ENCODE measurements around the gene EFCAB14. TPM values are rescaled to one million over a fixed set of nuclear protein-coding genes. Genes with fewer than 3 reads are reported as not detected.
A peak's percentile ranks its signal among the peaks of the same experiment; 100 is the strongest.

EFCAB14 gene
- total and polyA plus RNA-seq, 2 of the 8 experiments (the other 6 are each of a cell fraction or from before 2014, with no cell fraction given), result 19.4 to 40.4 TPM

- FAIRE-seq (no peak), DNase-seq (ENCODE audit: low read depth in 1 of 2, low spot score in 2 of 2) (no peak)
- no peak overlapping the region for H3K4me2 ChIP-seq (ENCODE audit: insufficient read depth in 1 of 2, low read depth in 2 of 2, low read length in 2 of 2)
- no peaks in the 10 kb centered on the region for H3K23me2 ChIP-seq (ENCODE audit: low read depth, low read length)
- H3K9me3 ChIP-seq (ENCODE audit: insufficient read depth in 2 of 2, low read depth in 1 of 2, low read length in 1 of 2), result peaks cover 35 to 41% of the 10 kb centered on the region in 2 experiments
- 0 out of 2 replicates have a peak overlapping the region, but pooled peaks have one; percentile 33 for H2BK15ac ChIP-seq (ENCODE audit: low read length)
- TF ChIP-seq JUND (IDR thresholded peaks at IDR 0.05; ENCODE audit: low read length), result no peak
- TF ChIP-seq KDM5A (IDR thresholded peaks at IDR 0.05; ENCODE audit: low read length), result no peak
- TF ChIP-seq RXRA (IDR thresholded peaks at IDR 0.05; ENCODE audit: insufficient read depth, low read depth, low read length), result no peak
- no peak for TF ChIP-seq TAF7 (optimal IDR thresholded peaks at IDR 0.05; ENCODE audit: borderline replicate concordance, low read depth, low read length)
- no peak for TF ChIP-seq SIX5 (IDR thresholded peaks at IDR 0.05; ENCODE audit: low read depth, low read length)
- TF ChIP-seq CTBP2 (IDR thresholded peaks at IDR 0.05; ENCODE audit: borderline replicate concordance, insufficient read depth, insufficient read length, low read length), result no peak
- TF ChIP-seq SRF (IDR thresholded peaks at IDR 0.05; ENCODE audit: low read depth, low read length), result no peak
- no peak for TF ChIP-seq HDAC6 (IDR thresholded peaks at IDR 0.05; ENCODE audit: low read depth, low read length)
- TF ChIP-seq YY1 (IDR thresholded peaks at IDR 0.05; ENCODE audit: low read depth, low read length), result no peak
- no peak for TF ChIP-seq CHD1 (IDR thresholded peaks at IDR 0.05; ENCODE audit: low read depth, low read length)
- no peak for TF ChIP-seq SAP30 (IDR thresholded peaks at IDR 0.05; ENCODE audit: insufficient read depth, insufficient replicate concordance, low read length)
- no peak overlapping the region for H3K27ac ChIP-seq (ENCODE audit: low read depth, low read length)
- no peak overlapping the region for H3K23ac ChIP-seq (ENCODE audit: insufficient read length)
- H3K36me3 ChIP-seq (ENCODE audit: control insufficient read depth in 2 of 4, insufficient read depth in 4 of 4, low read length in 3 of 4), result no peaks in the 10 kb centered on the region
- H3K4ac ChIP-seq (replicated peaks; ENCODE audit: insufficient read length, low read depth, low read length), result no peak overlapping the region
- no peak overlapping the region for H2BK120ac ChIP-seq (replicated peaks; ENCODE audit: low read depth, low read length)
- no peak overlapping the region for H3K56ac ChIP-seq (replicated peaks; ENCODE audit: insufficient read length, low read depth, low read length)
- no peak overlapping the region for H2AK5ac ChIP-seq (ENCODE audit: low read depth, low read length)
- CTCF ChIA-PET (ENCODE audit: partially characterized antibody), result interaction anchor here (1.2 to 1.4 kb wide), 2 partner anchors 14 to 20 kb away, joined by 3 to 5 read pairs; no protein-coding TSS in a partner anchor
- no peak overlapping the region for H2BK20ac ChIP-seq (ENCODE audit: low read length)
- POLR2A ChIA-PET (ENCODE audit: partially characterized antibody), result no interaction called here
- no peaks in the 10 kb centered on the region for H3K79me2 ChIP-seq (ENCODE audit: control insufficient read depth in 1 of 2, insufficient read depth in 2 of 2, low read length in 2 of 2)
- H3K4me1 ChIP-seq (replicated peaks in 1 of 4; ENCODE audit: control insufficient read depth in 3 of 4, insufficient read depth in 4 of 4, low read length in 3 of 4), result no peaks in the 10 kb centered on the region
- H4K8ac ChIP-seq (ENCODE audit: extremely low read depth, insufficient read depth, low read length), result no peak overlapping the region
- H3K18ac ChIP-seq (ENCODE audit: extremely low read depth, low read length), result no peak overlapping the region
- H3K9ac ChIP-seq (replicated peaks in 1 of 4; ENCODE audit: extremely low read depth in 1 of 4, low read depth in 3 of 4, low read length in 3 of 4), result no peak overlapping the region
- WGBS, 2 experiments (ENCODE audit: extremely low coverage in 1 of 2, insufficient coverage in 1 of 2, insufficient read length in 1 of 2, insufficient replicate concordance in 2 of 2, low coverage in 1 of 2, low lambda C conversion rate in 2 of 2, missing lambda C conversion rate in 1 of 2), result 87% methylated on average over 4 of the region's 4 CpGs; no CpG with 5 or more reads in 1 of the 2 experiments
- no peak overlapping the region for H2BK5ac ChIP-seq (ENCODE audit: low read depth, low read length)
- H2BK12ac ChIP-seq (ENCODE audit: low read depth, low read length), result no peak overlapping the region
- H4K5ac ChIP-seq (ENCODE audit: insufficient read length, low read depth, low read length), result no peak overlapping the region
- no peak overlapping the region for H2AFZ ChIP-seq (ENCODE audit: low read length)
- H3K4me3 ChIP-seq (ENCODE audit: extremely low read depth in 1 of 4, insufficient read depth in 2 of 4, low read depth in 3 of 4, low read length in 4 of 4), result no peak overlapping the region
- H3K14ac ChIP-seq (ENCODE audit: insufficient read length), result no peak overlapping the region
- no peak overlapping the region for H4K91ac ChIP-seq (replicated peaks; ENCODE audit: insufficient read length, low read length)
- H3K27me3 ChIP-seq (replicated peaks in 1 of 4; ENCODE audit: control insufficient read depth in 3 of 4, extremely low read depth in 1 of 4, insufficient read depth in 3 of 4, low read length in 3 of 4), result no peaks in the 10 kb centered on the region
- no peaks in the 10 kb centered on the region for H4K20me1 ChIP-seq (replicated peaks in 1 of 2; ENCODE audit: control insufficient read depth in 1 of 2, insufficient read depth in 2 of 2, low read length in 2 of 2)
- no peaks in the 10 kb centered on the region for H3K79me1 ChIP-seq (ENCODE audit: low read depth, low read length)
Measured at GRCh38 chr1:46767649-46768282, 48.9 kb upstream of the EFCAB14 start.
